HG02571 (cell line): Measurements from ENCODE around the gene ZIC1.

Source experiments
- ATAC-seq: cut with Tn5 transposase; IDR thresholded peaks from one replicate; pipeline ENCODE4 v1.9.1; 2021; ENCODE audit warnings: mild to moderate bottlenecking, moderate library complexity; ENCODE audit not compliant: unreplicated experiment

ZIC1 gene

DNA sequence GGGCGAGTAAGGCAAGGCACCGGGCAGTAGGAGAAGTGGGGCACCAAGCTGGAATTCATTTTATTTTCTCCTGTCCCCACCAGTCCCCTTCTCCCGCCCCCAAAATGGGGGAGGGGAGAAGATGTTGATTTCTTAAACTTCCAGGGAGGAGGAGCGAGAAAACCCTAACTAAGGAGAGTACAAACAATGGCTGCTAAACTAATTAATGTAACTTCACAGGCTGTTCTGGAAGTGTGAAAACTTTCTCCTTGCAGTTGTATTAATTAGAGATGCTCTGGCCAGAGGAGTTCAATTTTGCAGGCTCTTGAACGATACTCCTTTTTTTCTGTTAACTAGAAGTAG lies 14.3 kb upstream of the ZIC1 start:
- no peak for ATAC-seq

DNA sequence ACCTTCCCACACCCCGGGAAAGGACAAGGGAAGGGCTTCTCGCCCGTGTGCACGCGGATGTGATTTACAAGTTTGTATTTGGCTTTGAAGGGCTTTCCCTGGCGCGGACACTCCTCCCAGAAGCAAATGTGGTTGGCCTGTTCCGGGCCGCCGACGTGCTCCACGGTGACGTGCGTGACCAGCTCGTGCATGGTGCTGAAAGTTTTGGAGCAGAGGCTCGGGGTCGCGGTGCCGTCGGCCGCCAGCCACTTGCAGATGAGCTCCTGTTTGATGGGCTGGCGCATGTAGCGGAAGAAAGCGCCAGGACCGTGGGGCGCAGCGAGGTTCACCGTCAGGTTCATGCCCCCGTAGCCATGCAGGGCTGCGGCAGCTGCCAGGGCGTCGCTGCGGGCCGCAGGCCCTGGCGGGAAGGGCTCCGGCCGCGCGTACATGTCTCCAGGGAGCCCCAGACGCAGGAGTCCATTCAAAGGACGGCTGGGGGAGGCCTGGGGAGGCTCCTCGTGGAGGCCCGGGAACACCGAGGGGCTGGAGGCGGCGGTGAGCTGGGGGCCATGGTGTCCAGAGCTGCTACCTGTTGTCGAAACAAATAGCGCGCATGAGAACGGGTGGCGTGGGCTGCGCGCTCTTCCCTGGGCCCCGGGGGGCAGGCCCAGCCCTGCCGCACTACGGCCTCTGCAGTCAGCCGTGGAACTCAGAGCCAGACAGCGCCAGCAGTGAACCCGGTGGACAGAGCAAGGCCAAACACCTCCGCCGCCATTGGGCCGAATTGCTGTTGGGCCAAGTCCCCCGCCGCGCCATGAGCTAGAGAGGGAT lies 13.1 kb upstream of the ZIC1 start:
- ATAC-seq, result no peak

DNA sequence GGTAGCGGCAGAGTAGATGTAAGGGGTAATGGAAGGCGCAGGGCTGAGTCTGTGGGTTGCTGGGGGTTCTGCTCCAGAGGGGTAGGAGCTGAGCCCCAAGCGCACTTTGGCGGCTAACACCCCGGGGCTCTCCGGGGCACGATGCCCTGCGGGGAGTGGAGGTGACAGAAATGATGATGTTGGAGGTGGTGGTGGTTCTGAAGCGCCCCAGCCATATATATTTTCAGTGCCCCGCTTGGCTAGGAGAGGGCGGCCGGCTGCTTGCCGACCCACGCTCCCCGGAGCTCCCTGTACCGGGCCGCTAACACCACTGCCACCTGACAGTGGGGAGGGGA lies 12.5 kb upstream of the ZIC1 start:
- no peak for ATAC-seq

DNA sequence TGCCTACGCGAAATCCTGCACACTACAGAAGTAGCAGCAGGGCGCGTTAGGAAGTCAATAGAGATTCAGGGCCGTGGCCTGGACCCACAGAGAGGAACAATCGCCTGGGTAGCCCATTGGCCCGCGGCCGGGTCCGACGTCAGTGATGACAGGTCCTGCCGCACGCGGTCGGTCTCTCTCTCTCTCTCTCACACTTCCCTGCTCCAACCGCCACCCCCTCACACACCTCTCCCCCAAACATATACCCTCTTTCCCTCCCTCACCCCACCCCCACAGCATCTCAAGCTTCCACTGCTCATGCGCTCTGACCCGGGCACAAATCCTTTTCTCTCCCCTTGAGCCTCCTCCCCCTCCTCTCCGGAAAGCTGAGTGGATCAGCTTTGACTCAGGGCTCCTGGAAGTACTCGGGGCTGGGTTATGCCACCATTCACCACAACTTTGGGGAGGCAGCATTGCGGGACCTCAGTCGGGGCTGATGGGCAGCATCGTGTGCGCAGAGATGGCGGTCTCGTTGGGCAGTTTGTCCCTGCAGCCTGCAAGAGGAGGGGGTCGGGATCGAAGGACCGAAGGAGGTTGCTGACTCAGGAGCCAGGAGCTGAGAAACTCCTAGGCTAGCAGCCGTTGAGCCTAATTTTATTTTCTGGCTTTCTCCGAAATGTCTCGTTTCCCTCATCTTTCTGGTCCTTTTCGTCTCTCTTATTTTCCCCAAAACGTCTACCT lies 11.8 kb upstream of the ZIC1 start:
- ATAC-seq, result no peak

DNA sequence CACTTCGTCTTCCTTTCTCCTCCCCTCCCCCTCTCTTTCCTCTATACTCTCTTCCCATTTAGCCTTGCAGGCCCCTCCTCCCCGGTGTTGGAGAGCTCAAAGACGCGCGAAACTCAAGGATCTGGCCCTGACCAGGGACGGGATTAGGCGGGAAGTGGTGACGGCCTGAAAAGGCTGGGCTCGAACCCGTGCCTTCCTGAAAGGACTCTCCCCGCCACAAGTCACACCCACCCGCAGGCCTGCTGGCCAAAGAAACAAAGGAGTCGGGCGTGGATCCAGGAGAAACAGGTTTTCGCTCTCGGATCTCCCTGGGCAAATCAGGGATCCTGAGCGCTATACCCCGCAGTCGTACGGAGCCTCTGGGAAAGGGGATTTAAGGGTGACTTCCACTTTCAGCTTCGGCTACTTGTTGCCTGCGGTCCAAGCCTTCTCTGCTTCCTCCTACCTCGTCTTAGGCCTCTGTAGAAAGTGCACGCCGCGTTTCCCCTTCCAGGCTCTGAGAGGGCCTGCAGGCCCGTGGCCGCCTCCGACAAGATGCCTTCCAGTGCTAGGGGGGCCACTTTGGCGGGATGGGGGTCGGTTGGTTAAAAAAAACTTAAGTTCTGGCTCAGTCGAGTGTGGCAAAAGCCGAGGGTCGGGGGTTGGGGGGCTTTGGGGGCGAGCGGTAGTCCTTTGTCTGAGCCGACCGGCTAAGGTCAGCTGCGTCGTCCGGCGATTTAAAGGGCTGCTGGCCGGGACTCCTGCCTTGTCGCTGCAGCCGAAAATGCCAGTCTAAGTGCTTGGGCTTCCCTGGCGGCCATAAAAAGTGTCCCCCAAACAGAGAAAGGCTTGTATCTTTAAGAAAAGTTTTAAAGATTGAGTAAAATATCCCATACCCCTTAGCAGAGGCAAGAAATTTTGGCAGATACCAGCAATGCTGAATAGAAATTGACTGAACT lies 11.0 kb upstream of the ZIC1 start:
- no peak for ATAC-seq

DNA sequence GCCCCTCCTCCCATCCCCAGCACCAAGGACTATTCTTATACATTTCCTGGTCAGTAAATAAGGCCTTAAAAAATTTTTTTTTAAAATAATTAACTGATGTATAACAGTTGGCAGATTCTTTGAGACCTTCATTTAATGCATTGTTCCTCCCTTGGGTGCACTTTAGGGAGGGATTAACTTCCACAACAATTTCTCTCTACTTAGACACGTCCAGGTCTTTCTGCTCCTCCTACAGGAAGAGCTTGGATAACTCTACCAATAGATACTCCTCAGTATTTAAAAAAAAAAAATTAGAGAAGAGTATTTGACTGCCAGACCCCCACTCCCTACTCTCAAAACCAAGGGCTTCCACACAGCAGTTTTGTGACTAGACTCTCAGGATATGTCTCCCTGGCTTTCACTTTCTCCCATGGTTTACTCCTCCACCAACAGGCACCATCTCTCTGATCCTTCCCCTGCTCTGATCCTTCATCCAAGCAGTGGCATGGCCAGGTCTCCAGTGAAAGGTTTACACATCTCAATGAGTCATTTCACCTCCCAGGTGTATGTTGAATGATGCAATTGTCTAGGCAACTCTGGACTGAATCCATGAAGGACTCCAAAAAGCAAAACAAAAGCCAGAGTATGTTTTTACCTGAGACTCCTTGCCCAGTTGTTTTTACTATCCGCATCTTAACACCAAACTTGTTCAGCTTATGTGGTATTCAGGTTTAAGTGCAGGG lies 10.2 kb upstream of the ZIC1 start:
- ATAC-seq, result no peak

DNA sequence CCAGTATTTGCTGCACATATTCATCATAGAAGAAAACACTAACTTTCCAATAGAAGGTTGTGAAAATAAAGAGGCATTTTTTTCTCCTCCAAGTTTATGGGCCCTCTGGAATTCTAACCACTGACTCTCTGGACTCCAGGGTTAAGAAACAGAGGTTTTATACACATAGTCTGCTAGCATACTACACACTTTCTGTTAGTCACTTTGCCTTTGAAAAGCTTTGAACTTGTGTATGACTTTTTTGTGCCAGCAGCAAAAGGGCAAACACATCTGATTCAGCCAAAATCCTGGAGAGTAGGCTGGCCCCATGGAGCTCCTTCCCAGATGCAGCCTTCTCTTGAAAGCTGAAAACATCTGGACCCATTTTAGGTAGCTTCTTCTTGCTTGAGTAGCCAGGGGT lies 9.1 kb upstream of the ZIC1 start:
- ATAC-seq, result no peak

DNA sequence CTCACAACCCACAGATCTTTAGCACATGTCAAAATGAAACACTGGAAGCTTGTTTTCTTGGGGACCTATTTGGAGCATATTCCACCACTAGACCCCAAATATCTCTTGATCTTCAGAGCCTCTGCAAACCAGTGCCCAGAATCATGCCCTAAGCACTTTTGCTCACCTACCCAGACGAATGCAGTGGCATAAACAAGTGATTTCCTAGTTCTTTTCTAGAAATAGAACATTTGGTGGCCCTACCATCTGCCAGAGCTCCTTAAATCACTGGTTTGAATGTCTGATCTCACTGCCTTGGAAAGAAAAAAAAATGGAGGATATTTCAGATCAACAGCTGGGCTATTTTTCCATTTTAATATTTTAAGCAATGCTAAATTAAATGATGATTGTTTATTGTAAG lies 8.2 kb upstream of the ZIC1 start:
- ATAC-seq, result no peak

DNA sequence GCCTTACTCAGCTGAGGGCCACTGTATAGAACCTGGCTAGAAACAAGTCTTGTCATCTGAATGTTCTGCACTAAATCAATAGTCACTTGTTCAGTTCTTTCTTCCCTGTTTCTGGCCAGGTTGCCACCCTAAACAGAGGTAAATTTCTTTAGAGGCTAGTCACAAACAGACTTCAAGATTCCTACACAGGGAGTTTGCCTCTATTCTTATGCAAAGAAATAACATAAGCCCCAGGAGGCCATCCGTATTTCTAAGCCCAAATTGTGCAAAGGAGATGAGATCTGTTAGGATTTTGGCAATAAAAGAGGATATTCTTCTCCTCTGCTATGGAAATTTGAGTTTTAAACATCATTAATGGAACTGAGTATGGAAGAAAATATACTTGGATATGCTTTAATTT lies 7.7 kb upstream of the ZIC1 start:
- ATAC-seq, result no peak

DNA sequence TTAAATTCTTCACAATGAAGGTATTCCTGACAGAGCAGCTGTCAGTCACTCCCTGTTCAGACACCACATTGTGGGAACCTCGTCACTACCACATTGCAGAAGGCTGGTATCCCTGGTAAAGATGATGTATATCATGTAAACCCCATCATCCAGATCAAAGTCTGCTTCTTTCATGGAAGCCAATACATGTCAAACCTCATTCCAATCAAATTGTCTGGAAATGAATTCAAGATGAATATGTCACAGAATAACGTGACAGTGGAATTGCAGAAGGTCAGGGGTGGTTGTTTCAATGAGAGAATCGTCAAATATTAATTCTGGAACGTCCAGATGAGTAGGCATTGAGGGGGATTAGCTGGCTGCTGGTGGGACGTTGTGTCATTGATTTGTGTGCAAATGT lies 7.0 kb upstream of the ZIC1 start:
- ATAC-seq, result no peak

DNA sequence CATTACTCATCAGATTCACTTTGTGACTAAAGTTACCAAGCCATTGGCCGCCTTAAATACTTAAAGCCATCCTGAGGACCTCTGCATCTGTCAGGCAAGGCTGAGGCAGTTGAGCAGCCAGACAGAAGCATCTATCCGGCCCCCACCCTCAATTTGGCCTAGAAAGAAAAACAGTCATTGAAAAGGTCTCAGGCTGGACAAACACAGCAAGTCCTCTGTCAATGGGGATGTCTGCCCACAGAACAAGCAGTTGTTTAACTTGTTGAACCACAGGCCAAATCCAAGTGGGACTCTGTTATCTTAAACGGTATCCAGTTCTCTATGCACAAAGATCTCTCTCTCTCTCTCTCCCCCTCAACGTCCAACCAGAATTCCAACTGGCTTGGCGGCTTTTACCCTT lies 5.7 kb upstream of the ZIC1 start:
- ATAC-seq, result no peak

DNA sequence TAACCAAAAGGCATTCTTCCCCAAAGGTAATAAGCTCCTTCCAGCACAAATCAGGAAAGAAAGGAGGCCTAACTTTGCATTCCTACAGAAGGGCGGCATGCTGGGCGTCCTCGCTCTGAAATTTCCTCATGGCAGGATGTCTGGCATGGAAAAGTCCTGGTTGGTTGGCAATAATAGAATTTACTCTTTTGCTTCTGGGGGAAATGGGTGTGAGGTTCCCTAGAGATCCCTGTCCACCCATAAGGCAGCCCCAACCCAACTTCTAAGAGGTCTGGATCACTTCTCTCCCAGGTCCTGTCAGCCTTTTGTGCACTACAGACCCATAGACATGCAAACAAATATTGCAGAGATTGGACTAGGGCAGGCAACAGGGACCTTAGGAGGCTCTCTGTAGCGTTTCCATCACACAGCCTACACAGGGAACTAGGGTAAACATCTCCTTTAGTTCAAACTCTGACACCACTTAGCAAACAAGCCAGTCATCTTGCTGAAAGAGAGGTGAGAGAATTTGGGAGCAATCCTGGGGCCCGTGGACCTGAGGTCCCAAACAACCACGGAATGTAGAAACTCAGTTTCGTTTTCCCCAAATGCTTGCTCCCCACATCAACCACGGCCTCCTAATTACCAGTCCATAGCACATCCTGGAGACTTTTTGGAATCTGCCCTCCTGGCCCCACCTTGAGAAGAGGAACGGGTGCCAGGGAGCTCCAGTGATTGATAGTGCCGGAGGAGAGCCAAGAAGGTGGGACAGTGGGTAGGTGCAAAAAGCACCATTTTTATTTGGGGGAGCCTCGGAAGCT lies 5.0 kb upstream of the ZIC1 start:
- no peak for ATAC-seq

DNA sequence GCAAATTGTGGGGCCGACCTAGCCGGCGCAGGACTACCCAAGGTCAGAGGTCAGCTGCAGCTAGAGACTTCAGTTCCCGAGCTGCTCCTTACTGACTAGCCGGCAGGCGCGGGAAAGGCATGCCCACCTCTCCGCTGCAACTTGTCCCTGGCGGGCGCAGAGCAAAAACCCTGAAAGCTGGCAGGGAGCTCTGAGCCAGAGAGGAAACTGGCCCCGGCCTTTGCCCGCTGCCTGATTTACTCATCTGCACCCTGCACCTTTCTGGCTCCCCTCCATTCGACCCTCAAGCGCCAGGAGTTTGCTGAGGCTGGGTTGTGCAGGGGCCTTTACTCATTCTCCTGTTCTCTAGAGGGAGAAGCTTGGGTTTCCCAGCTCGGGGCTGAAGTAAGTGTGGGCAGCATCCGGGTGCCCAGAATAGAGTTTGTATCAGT lies 4.3 kb upstream of the ZIC1 start:
- ATAC-seq, result no peak

DNA sequence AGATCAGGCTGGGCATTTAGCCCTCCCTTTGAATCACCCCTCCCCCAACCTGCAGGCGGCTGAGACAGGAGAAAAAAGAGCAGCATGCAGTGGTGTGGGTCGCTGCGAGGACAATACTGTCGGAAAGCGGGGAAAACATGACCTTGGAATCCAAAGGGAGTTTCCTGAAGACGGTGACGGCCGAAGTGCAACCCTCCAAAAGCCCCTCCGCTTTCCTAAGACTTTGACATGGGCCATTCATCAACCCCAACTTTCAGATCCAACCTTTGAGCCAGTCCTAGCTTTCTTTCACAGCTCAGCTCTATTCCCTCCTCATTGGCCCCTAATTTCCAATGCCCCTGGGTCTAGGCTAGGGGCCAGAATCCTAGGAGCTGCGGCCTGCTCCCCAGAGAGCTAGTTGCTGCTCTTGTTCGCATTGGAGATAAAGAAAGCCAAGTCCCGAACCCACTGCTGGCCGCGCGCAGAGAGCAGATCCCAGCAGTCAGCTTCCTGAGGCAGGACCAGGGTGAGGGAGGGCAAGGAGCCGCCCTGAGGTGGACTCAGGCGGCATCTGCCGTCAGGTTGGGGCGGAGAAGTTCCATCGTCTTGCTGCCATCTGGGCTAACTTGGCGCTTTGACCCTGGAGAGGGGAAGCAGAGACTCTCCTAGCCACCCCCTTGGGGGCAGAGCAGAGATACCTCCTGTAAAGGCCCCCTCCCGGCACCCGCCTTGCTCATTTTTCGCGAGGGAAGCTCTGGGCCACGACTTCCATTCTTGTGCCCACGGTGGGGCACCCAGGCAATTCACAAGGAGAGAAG lies 3.7 kb upstream of the ZIC1 start:
- no peak for ATAC-seq

DNA sequence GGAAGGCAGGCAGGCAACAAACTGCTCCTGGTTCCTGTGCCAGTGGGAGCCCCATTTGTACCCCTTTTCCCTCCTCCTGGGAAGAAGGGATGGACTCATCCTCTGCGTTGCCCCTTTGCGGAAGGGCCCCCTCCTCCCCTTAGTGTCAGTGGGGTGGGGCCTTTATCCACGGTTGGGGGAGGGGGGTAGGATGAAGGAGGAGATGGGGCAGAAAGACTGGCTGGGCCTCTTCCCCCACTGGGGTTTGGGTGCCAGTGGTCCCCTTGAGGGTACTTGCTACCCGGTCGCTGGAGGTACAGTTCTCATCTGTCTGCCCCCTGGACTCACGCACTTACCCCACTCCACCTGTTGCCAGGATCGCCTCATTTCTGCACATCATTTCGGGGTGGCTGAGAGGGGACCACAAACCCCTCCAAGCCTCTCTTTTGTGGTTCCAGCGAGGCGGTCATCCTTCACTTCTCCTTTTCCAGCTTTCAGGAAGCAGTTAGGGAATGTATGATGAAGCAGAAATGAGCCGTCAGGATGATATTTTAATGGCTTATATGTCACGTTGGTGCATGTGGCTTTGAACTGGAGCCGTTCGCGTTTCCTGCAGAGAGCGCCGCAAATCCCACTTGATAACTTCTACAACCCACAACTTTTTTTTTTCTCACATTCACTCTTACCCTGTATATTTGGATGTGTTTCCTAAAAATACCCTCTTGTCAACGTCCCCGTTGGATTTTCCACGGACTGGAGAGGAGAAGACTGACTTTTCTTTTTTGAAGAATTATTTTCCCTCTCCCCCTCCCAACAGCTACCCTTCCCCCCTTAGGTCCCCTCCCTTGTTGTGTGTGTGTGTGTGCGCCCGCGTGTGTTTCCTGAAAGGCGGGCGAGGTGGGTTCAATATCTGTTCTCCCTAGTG lies 2.9 kb upstream of the ZIC1 start, which contains the start of gene ZIC4:
ZIC4 (minus strand) TSS at position 516 of the 904 bp plus-strand sequence. CDS start 3,746 bp downstream, outside the sequence.
- no peak for ATAC-seq

DNA sequence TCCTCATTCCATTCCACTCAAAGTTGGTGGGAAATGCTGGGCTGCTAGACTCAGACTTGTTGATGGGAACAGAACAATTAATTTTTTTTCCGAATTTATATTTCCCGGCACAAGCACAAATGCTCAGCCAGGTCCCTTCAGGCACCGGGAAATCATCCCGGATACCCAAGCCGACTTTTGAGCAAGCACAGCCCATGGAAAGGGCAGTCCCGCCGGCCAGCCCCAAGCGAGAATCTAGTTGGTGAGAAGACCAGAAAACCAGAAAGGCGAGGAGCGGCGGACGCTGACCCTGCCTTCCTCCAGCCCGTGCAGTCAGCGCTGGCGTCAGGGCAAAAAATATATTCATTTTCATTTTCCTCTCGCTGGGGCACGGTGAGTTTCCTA lies 2.1 kb upstream of the ZIC1 start:
- no peak for ATAC-seq

DNA sequence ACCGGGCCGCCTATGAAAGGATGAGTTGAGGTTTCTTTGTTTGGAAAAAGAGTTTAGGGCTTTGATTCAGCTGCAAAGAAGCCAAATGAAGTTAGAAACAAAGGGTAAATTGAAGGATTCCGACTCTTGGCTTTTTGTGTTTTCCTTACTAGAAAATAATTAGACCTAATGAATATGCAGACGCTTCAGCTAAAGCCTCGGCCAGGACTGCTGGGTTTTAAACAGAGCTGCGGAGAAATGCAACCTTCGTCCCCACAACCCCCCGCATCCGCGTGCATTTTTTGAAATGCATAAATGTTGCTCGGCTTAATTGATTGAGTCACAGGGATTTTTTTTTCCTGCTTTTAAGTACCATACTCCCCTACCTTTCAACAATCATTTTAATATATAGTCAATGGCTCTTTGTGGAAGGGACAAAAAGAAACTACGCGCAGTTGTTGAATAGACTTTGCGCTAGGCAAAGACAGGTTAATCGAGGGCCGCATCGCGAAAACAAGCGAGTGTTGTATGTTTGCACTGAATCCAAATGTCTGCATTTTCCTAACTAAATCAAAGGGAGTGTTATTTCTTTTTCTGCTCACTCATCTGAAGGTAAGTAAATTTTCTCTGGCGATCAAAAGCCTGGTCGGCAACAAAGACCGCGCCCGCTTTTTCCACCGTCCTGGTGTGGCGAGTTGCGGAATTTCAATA lies 1.5 kb upstream of the ZIC1 start:
- no peak for ATAC-seq
